RWPE2 (cell line): ENCODE data around the gene TMEM54.

ENCODE experiments used
- ATAC-seq: fragments of 200-7000 bp; cut with Tn5 transposase; 3 replicates; pipeline ENCODE4 v1.9.1; 2021; ENCODE audit warnings: low read depth
- DNase-seq: peaks from one replicate; pipeline ENCODE4 v3.0.0-alpha.2; 2020; ENCODE audit warnings: low spot score
- H3K27ac ChIP-seq: fragments of 450-650 bp; 2 replicates; pipeline ENCODE4 v1.5.1; 2017; ENCODE audit warnings: mild to moderate bottlenecking; ENCODE audit not compliant: poor library complexity, severe bottlenecking
- H3K27me3 ChIP-seq: fragments of 250-450 bp; sonication (Bioruptor Pico); 2 replicates; pipeline ENCODE4 v1.5.1; 2021; ENCODE audit warnings: mild to moderate bottlenecking, moderate library complexity; ENCODE audit not compliant: insufficient read depth, poor library complexity, severe bottlenecking
- H3K36me3 ChIP-seq: fragments of 250-450 bp; sonication (Bioruptor Pico); 2 replicates; pipeline ENCODE4 v1.5.1; 2020; ENCODE audit warnings: low read depth, mild to moderate bottlenecking, moderate library complexity
- H3K4me1 ChIP-seq: fragments of 250-450 bp; sonication (Bioruptor Pico); 2 replicates; pipeline ENCODE4 v1.5.1; 2021; ENCODE audit warnings: mild to moderate bottlenecking, moderate library complexity; ENCODE audit not compliant: insufficient read depth, poor library complexity, severe bottlenecking
- H3K4me3 ChIP-seq: fragments of 250-450 bp; sonication (Bioruptor Pico); 2 replicates; pipeline ENCODE4 v1.5.1; 2021; ENCODE audit warnings: mild to moderate bottlenecking, moderate library complexity; ENCODE audit not compliant: severe bottlenecking
- H3K9me3 ChIP-seq: fragments of 250-450 bp; sonication (Bioruptor Pico); 2 replicates; pipeline ENCODE4 v1.5.1; 2021; ENCODE audit warnings: mild to moderate bottlenecking, moderate library complexity; ENCODE audit not compliant: severe bottlenecking
- TF ChIP-seq, protein P1 (sequence below): fragments of 450-650 bp; IDR thresholded peaks from one replicate; pipeline ENCODE4 v1.5.1; 2017; ENCODE audit warnings: mild to moderate bottlenecking, moderate library complexity; ENCODE audit not compliant: poor library complexity, severe bottlenecking

TMEM54 gene

DNA sequence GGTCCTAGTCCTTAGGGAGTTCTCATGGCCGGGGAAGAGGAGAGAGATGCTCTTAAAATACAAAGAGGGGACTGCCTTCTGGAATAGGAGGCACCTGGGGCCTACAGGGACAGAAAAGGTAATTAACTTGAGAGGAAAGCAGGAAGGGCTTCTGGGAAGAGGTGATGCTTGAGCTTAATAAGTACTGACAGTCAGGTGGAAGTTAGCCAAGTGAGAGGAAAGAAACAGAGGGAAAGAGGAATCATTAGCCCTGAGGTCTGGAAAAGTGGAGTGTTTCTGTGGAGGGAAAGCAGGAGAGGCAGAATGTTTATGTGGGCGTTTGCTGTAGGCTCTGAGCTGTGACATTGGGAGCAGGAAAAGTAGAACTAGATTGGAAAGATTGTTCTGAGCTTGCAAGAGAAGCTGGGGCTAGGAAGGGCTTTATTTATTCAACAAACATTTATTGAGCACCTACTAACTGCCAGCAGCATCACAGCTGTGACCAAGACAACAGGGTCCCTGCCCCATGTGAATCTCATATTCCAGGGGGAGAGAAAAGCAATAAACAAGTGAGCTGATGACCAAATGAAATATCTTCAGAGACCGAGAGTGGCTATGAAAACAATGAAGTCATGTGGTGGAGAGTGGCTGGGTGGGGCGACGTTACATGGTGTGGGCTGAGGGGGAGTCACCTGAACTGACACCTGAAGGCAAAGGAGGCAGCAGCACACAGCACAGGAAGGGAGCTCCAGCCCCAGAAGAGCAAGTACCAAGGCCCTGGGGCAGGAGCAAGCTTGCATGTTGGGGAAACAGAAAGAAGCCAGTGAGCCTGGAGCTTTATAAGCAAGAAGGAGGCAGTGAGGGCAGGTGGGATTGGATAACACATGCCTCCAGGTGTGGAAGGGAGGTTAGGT, 26.1 kb downstream of the TMEM54 start:
- Histone ChIP-seq H3K27ac (no peak overlapping the region), H3K36me3 (no peaks in the 10 kb centered on the region), H3K4me3 (no peak overlapping the region), H3K4me1 (no peaks in the 10 kb centered on the region), H3K9me3 (no peaks in the 10 kb centered on the region), H3K27me3 (peaks cover 17% of the 10 kb centered on the region)
- TF ChIP-seq, protein P1, sequence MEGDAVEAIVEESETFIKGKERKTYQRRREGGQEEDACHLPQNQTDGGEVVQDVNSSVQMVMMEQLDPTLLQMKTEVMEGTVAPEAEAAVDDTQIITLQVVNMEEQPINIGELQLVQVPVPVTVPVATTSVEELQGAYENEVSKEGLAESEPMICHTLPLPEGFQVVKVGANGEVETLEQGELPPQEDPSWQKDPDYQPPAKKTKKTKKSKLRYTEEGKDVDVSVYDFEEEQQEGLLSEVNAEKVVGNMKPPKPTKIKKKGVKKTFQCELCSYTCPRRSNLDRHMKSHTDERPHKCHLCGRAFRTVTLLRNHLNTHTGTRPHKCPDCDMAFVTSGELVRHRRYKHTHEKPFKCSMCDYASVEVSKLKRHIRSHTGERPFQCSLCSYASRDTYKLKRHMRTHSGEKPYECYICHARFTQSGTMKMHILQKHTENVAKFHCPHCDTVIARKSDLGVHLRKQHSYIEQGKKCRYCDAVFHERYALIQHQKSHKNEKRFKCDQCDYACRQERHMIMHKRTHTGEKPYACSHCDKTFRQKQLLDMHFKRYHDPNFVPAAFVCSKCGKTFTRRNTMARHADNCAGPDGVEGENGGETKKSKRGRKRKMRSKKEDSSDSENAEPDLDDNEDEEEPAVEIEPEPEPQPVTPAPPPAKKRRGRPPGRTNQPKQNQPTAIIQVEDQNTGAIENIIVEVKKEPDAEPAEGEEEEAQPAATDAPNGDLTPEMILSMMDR, result no peak
- ATAC-seq (no peak), DNase-seq (no peak)

DNA sequence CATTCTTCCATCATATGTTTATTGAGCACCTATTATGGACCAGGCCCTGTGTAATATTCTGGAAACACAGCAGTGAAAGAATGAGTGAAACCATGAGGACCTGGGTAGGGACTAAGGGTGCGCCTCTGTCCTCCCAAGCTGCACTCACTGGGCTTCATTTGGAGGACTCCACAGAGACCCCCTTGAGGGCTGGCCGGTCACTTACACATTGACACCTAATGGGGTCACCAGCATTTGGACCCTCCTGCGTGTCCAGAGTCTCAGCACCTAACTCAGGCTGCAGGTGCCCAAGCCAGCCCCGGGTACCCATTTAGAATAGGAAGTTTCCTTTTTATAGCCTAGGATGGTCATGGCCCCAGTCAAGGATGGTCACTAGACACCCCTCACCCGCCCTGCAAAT, 27.7 kb downstream of the TMEM54 start:
- H3K27ac ChIP-seq, result no peak overlapping the region
- no peaks in the 10 kb centered on the region for H3K4me1 ChIP-seq
- DNase-seq (no peak), ATAC-seq (no peak)
- TF ChIP-seq, protein P1, result no peak
- peaks cover 19% of the 10 kb centered on the region for H3K27me3 ChIP-seq
- H3K36me3 ChIP-seq, result no peaks in the 10 kb centered on the region
- no peaks in the 10 kb centered on the region for H3K9me3 ChIP-seq
- H3K4me3 ChIP-seq, result no peak overlapping the region

DNA sequence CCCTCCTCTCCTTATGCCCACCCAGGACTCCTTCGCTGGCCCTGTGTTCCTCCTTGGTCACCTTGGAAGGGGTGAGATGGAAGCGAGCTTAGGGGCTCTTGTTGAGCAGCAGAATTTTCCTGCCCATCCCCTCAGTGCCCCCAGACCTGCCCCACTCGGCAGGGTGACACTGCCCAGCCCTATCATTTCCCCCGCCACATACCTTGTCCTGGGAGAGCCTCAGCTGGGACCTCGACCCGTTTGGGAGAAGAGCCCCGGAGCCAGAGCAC, 29.1 kb downstream of the TMEM54 start:
- Histone ChIP-seq H3K36me3 (no peaks in the 10 kb centered on the region), H3K27me3 (peaks cover 19% of the 10 kb centered on the region), H3K9me3 (no peaks in the 10 kb centered on the region), H3K4me1 (no peaks in the 10 kb centered on the region), H3K27ac (no peak overlapping the region), H3K4me3 (no peak overlapping the region)
- TF ChIP-seq, protein P1, result no peak
- no peak for DNase-seq
- no peak for ATAC-seq

DNA sequence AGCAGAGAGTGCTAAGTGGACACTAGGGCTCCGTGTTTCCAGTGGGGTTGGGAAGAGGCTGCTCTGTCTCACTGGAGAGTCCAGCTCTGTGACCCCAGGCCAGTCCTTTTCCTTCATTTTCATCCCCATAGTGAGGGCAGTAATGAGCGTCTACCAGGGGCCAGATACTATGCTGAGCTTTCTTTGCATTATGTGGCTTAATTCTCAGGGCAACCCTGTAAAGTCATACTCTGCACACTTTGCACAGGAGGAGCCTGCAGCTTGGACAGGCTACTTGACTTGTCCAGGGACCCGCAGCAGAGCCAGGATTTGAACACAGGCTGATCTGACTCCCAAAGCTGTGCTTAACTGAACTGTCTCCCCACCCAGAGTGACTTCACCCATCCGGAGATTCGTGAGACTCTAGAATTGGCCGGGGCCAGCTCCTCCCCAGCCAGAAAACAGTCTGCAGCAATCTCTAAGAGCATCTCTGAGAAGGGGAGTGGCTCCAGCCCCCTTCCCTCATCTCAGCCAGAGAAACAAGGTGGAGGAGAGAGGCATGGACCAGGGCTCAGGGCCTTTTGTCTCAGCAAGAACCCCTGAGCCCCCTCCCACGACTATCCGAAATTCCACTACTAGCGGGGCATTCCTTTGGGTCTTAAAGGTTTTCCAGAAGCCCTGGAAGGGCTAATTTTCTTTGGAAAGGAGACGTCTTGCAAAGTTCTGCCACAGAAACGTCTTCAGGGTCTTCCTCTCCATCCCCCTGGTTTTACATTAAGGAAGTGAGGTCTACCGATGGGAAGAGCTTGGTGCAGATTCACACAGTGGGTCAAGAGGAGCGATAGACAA, 29.6 kb downstream of the TMEM54 start:
- no peaks in the 10 kb centered on the region for H3K4me1 ChIP-seq
- peaks cover 19% of the 10 kb centered on the region for H3K27me3 ChIP-seq
- no peak overlapping the region for H3K4me3 ChIP-seq
- TF ChIP-seq, protein P1, result no peak
- no peaks in the 10 kb centered on the region for H3K36me3 ChIP-seq
- DNase-seq (no peak), ATAC-seq (peak; percentile 37)
- no peak overlapping the region for H3K27ac ChIP-seq
- H3K9me3 ChIP-seq, result no peaks in the 10 kb centered on the region
